ENCODE data around the gene BARX2.

BARX2 gene

DNA sequence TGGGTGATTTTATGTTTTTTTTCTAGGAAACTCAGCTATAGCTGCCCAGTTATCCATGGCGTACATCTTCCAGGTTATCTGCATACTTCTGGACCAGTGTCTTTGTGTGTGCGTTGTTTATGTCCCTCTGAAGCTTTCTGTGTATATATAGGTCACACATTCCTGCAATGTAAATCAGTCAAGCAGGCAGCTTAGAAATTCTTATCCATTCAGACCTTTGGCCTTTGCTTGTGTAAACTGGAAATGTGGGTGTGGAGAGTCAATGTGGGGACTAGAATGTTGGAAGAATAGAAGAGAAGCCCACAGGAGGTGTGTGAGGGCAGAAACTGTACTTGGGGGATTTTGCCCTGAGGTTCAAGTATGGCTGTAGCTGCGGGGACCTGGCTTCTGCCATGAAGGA, 51.7 kb downstream of the BARX2 start:
- intact Hi-C loops (cut with DNase I), result no loop called here
- DNase-seq, result no peak

DNA sequence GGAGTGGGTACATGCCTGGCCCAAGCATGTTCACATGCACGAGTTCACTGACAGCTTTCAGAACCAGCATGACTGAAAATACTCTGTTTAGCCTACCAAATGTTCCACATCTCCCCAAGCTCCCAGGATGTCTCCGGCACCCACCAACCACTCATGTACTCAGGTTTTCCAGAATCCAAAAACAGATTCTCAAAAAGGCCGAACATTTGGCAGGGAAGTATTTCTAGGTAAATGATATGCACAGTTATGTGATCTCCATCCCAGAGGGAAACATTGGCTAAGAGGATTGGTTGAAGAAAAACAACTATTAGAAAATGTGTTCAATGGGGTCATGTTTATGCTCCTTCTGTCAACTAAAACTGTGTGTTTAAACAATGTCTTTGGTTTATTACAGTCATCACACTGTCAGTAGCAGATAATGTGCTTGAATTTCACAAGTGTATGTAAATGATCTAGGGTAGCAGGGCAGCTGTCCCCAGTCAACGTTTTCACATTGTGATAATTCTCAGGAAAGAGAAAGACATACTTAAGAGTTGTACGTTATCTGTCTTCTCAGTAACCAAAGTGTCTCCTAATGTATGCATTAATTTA, 52.3 kb downstream of the BARX2 start:
- intact Hi-C loops (cut with DNase I), result no loop called here

DNA sequence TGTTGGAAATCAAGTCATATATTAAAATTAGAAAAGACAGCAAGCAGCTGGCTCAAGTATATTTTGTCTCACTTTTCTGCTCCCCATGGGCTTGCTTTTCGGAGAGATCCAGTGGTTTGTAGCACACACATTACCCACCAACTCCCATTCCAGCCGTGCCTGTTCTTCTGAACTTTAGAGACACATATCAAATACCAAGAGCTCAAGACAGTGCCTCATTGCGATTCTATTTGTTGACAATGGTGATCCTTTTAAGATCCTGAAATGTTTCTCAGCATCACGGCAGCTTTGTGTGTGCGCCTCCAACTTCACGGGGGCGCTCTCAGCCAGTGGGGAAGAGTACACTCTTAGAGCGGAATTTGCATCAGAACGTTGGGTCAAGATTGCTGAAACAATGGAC, 52.9 kb downstream of the BARX2 start:
- intact Hi-C loops (cut with DNase I), result no loop called here
- DNase-seq, result no peak

More for the DNA sequence above, 52.3 kb downstream of the BARX2 start:
- no peak for DNase-seq

DNA sequence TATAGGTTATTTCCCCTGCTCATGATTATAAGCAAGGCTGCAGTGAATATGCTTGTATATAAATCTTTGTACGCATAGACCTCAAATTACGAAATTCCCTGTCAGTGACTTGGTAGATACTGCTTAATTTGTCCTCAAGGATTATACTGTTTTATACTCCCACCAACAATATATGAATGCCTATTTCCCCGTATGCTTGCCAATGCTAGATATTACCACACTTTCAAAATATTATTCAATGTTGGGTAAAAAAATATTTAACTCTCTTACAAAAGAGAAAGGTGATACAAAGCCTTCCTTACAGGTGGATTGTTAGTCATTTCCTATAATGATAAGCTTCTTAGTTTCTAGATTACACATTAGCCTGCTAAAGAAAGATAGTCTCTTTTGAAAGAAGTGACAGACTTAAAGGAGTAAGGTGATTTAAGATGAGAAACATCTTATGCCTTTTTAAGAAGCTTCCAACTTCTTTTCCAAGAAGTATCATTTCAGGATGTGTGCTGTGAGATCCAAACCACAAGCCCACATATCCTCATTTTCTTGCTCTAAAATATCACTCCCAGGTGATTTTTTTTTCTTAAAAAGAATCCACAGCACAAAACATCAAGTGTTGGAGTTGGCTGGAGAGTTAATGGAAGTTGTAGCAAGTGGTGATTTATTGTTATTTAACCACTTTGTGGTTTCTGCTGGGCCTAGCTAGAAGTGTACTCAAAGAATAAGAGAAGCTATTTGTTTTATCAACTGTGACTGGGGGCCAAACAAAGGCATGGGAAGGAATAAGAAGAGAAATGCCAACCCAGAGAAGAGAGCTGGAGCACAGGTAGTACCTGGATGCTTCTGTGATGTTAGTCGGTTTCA, 59.2 kb downstream of the BARX2 start:
- no peak for DNase-seq
- intact Hi-C loops (cut with DNase I), result no loop called here

DNA sequence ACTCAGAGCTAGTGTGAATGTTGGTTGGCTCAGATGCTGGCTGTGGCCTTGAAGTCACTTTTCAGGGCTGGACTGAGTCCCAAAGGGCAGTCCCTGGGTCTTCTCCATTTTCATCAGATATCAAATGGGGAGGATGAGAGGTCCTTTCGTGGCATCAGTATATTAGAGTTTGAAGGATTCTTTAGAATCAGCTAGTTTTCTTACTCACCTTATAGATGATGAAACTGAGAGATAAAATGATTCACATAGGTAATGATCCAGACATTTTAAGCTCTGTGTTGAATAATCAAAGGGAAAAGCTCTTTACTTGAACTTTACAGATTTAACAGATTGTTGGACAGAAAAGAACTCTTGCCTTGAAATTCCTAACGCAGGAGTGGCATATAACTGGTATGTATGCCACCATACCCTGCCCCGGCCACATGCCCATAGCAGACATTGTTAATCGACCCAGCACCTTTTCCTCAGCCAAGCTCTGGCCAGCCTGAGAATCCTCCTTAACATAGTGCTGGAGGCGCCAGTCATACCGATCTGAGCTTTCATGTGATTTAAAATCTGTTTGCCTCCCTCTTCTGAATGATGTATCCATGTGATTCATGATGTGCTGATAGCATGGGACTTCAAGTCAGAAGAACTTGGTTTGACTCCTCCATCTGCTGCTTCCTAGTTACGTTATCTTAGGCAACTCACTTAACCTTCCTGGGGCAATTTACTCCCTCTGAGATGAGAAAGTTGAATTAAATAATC, 60.0 kb downstream of the BARX2 start:
- intact Hi-C loops (cut with DNase I), result no loop called here
- DNase-seq, result no peak

DNA sequence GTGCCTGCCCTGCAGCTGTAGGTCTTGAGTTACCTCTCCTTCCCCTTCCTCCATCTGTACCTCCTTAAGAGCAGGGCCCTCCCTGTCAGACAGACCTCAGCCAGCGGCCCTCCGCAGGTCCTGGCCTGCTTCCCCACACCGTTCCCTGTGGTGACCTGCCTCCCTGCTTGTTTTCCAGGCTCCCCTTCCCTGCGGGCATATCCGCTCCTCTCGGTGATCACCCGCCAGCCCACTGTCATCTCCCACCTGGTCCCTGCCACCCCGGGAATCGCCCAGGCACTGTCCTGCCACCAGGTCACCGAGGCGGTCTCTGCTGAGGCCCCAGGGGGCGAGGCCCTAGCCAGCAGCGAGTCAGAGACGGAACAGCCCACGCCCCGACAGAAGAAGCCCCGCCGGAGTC, 60.9 kb downstream of the BARX2 start:
- no peak for DNase-seq
- intact Hi-C loops (cut with DNase I), result no loop called here

DNA sequence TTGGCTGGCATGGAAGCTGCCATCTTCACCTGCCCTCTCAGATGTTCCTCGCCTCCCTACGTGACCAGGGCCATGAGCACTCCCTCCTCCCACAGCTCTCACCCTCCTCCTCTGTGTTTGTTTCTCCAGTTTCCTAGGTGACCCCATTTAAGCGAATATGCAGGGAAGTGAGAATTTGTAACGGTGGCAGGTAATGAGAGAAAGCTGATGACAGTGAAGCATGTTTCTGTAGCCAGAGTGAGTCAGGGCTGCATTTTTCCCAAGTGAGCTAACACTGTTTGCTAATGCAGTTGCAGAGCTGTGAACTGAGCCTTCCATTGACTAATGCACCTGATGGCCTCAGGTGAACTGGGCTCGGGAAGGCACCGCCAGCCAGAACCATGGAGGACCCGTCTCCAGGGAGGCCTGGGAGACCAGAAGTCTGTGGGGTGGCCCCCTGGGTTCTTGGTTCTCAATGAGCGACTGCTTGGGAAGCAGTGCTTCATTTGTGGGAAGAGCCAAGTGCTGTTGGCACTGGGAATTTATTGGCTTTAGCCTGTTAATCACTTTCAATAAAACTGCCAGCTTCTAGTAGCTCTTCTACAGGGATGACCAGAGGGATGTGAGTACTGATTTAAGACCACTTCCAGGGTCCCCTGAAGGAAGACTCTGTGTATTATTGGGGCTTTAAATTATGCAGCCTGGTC, 64.5 kb downstream of the BARX2 start:
- DNase-seq, result peak in 12 of 42 donors; percentile 6 to 45 (median 24)
- intact Hi-C loops (cut with DNase I), result no loop called here

DNA sequence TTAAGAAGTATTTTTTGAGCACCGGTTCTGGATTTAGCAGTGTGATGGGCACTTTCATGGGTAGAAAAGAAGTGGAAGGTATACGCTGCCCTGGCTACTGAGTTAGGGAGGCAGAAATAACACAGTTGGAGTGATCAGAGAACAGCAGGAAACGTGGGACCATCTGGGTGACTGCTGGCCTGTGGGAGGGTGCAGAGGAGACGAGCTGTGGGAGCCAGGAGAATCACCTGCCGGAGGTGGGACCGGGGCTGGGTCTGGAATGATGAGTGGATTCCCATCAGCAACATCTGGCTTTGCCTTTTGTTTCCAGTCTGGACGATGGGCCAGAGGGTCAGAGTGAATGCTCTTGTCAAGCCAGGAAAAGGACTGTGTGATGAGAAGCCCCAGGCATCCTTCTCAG, 66.5 kb downstream of the BARX2 start:
- intact Hi-C loops (cut with DNase I), result no loop called here
- DNase-seq, result no peak

DNA sequence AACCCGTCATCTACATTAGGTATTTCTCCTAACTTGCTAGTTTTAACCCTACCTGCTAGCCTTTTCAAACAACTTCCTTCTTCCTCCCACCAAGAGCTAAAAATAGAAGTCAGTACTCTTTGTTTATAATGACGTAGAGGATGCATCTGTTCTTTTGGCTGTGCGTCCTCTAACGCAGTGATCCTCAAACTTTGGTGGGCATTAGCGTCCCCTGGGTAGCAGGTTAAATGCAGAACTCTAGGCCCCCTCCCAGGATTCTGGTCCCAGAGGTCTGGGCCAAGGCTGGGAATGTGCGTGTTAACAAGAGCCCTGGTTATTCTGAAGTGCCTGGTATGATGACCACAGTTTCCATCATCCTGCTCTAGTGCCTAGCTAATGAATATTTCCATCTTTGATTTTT, 67.6 kb downstream of the BARX2 start:
- no peak for DNase-seq
- intact Hi-C loops (cut with DNase I), result no loop called here

DNA sequence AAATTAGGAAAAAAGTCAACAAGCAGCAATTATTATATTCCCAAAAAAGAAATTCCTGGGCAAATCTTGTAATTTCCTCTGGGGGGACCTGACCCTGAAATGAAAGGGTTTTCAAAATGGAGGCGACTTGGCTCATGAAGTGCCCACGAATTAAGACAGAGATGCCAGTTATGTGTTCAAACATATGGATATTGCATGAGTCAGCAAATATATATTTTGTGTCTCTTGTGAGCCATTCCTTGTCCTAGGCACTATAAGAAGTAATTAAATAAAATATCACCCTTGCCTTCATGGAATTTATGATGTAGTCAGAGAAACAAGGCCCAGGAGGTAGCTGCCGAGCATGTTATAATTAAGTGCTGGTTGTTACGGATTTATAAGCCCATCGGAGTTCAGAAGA, 68.6 kb downstream of the BARX2 start:
- intact Hi-C loops (cut with DNase I), result no loop called here
- DNase-seq, result no peak

DNA sequence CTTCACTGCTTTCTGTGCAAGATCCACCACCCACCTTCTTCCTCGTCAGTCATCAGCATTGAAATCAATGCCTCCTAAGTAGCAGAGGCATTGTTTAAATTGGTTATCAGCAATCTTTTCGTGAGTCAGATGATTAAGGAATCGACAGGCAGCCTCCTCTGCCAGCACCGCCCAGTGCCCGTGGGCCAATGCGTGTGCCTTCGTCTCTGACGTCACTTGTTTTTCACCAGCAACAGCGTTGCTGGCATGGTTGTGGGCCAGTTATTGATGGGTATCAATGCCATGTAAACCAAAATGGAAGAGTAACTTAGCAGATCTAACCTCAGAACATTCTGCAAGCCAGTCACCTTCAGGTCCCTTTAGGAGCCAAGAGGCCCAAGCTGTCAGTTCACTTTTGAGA, 69.6 kb downstream of the BARX2 start:
- DNase-seq, result no peak
- intact Hi-C loops (cut with DNase I), result no loop called here

DNA sequence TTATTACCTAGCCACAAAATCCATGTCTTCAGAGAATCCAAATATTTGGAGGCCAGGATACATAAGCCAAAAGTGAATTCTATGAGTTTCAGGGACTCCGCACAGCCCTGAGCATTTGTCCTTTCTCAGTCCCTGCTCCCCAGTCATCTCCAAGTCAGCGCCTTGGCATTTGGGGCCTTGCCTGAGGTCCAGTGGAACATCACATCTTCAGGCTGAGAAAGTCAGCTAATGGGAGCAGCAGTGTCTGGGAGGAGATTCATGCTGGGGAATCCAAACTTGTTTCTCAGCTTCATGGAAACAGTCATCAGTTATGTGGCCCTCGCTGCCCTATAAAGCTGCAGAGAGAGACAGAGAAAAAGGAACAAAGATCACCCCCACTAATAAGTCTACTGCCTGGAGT, 70.9 kb downstream of the BARX2 start:
- intact Hi-C loops (cut with DNase I), result no loop called here
- DNase-seq, result no peak

DNA sequence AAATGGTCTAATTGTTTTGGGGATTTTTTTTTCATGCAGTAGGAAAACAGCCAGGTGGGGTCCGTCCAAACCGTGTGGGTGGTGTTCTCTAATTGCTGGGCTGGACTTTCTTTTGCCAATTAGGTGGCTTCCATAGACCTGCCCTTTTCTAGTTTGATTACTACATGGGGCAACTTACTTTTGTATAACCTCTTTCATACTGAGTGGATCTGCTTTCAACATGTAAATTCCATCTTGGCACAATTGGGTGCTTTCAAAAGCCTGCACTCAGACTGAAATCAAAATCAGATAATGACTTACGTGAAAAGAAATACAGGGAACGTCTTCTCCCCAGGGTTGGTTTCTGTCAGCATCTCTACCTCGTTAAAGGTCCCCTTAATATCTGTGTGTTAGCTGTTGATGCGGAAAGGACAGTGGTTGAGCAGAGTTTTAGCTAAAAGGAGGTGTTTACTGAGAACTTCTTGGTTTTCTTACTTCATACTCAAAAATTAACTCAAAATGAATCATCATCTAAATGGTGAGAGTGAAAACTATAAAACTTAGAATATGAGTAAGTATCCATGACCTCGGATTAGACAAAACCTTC, 72.1 kb downstream of the BARX2 start:
- intact Hi-C loops (cut with DNase I), result no loop called here
- no peak for DNase-seq

DNA sequence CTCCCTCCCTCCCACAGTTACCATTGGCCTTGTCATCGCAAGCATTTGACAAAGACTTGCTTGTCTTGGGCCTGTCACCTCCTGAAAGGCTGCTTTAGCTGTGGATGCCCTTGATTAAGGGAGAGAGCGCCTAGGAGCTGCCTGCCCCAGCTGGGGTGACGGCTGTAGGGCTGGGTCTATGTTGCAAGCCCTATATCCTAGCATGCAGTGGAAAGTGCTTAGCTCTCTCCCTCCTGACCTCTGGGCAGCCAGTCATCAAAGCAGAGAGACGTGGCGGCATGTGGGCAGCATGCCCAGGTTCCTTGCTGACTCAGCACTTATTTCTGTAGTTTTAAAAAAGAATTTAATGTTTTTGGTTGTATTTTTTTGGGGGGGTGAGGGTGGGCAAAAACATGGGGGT, 75.9 kb downstream of the BARX2 start:
- peak in 1 of 42 donors; percentile 10 for DNase-seq
- intact Hi-C loops (cut with DNase I), result no loop called here

DNA sequence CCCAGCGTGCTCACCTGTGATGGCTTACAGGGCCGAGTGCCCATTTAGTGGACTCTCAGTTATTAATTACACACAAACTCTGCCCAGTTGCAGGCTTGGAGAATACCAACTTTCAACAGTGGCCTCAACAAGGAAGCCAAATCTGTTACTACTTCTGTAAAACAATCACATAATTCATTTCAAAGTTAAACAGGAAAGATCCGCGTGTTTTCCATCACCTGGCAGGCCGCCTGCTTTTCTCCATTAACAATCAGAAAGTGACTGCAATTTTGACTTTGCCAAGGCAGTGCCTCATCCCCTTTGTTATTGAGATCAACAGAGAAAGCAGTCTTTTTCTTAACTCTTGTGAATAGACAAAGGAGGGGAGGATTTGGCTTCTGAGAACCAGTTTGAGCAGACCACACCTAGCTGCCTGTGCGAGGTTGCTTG, 77.7 kb downstream of the BARX2 start:
- peak in 5 of 42 donors; percentile 11 to 30 (median 22) for DNase-seq
- intact Hi-C loops (cut with DNase I), result no loop called here

DNA sequence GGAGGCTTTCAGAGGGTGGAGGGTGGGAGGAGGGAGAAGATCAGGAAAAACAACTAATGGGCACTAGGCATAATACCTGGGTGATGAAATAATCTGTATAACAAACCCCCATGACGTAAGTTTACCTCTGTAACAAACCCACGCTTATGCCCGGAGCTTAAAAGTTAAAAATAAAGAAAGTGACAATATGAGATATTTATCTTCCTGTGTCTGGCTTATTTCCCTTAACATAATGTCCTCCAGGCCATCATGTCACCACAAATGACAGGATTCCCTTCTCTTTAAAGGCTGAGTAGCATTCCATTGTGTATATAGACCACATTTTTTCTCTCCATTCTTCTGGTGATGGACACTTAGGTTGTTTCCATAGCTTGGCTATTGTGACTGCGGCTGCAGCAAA, 79.5 kb downstream of the BARX2 start:
- intact Hi-C loops (cut with DNase I), result no loop called here
- no peak for DNase-seq

DNA sequence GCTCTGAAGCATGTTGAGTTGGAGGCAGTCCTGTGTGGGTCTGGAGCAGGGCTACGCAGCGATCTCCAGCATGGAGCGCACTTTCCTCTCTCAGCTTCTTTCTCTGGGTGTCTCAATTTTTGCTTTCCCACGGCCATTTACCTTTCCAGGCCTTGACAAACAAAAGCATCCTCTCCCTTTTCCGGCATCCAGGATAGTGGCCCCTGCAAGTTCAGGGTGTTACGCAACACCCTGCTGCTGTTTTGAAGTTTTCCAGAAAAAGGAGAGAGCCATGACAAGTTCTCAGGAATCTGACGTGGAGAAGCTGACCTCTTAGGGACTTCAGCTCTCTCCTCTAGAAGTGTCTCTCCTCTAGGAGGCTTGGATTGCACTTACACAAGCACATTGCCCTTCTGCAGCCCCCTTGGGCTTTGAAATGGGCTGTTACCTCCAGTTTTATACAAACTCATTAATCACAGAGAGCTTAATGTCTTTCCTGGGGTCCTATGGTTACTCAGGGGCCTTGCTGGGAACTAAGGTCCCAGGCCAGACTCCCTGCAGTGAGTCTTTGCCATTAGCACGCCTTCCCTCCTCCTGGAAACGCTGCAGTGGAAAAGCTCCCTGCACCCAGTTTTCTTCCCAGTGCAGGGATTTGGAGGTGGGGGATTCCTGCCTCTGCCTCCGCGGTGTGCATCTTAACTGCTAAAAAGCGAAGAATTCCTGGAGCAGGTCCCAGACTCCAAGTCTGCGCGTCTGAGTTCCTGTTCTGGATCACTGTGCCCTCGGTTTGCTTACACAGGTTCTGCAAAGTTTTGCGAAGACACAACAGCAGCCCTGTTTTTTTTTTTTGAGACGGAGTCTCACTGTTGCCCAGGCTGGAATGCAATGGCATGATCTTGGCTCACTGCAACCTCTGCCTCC, 80.4 kb downstream of the BARX2 start:
- no peak for DNase-seq
- intact Hi-C loops (cut with DNase I), result no loop called here

DNA sequence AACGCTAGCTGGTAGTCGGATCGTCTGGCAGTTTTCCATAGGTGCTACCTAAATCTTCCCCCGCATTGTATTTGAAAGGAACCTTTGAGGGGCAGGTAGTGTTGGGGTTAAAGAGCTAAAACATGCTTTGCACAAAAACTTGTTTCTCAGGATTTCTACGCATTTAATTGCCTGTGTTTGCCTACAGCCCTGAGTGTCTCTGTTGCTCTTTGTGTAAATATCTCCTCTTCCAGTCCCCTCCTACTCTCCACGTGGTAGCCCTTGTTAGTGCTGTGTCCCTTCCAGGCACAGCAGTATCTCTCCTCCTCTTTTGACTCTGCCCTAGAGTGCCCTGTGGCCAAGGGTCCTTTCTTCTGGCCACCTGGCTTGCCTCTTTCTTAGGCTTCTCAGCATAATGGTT, 81.7 kb downstream of the BARX2 start:
- intact Hi-C loops (cut with DNase I), result no loop called here
- no peak for DNase-seq
